22Rv1 (cell line): ENCODE measurements around the gene AREL1.

Source experiments
- CTCF ChIP-seq: fragments of 450-650 bp; IDR thresholded peaks from 2 replicates; pipeline ENCODE4 v1.5.1; 2017; ENCODE audit warnings: mild to moderate bottlenecking
- ZFX ChIP-seq: fragments of 450-650 bp; IDR thresholded peaks from 2 replicates; pipeline ENCODE4 v1.6.1; 2017; ENCODE audit warnings: antibody characterized with exemption, borderline replicate concordance

- no peak for TF ChIP-seq CTCF
- no peak for TF ChIP-seq ZFX
These were observed 20.3 kb upstream of the AREL1 start for GRCh38 chr14:74733221-74733620.
